CD4-positive, alpha-beta T cell treated with Interleukin-17A for 1 hour (primary cell): ENCODE measurements around the gene LUZP4.
"Not testable (repeated sequence)": the region's sequence is repeated elsewhere in the genome, so short reads cannot be mapped to it uniquely, and the experiment has no call there.

Source experiments
- DNase-seq: peaks from one replicate; pipeline ENCODE4 v3.0.0-alpha.2; 2020

LUZP4 gene

DNA sequence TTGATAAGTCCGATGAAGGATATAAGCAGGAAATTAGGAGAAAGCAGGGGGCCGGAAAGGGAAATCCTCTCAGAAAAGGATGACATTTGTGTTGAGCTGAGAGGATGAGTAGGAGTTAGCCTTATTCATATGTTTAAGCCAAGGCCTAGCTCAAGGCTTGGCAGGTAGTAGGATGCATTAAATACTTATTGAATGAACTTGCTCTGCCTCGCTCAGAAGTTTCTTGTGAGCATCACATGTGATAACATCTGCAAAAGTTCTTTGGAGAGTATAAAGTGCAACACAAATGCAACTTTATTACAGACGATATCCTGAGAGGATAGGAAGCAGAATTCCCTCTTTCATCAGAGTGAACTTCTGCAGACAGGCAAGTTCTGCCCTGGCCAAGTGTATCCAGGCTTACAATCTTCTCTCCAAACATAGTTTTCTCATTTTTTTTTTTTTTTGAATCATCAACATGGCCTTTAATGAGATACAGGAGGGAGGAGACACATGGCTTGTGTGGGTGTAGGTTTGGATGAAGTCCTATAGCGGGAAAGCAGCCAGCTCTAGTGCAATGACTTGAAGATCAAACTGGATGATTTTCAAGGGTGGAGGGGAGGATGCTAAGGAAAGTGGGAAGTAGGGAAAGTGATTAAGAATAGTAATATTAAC is 48.1 kb downstream of the LUZP4 start:
- DNase-seq: no peak

DNA sequence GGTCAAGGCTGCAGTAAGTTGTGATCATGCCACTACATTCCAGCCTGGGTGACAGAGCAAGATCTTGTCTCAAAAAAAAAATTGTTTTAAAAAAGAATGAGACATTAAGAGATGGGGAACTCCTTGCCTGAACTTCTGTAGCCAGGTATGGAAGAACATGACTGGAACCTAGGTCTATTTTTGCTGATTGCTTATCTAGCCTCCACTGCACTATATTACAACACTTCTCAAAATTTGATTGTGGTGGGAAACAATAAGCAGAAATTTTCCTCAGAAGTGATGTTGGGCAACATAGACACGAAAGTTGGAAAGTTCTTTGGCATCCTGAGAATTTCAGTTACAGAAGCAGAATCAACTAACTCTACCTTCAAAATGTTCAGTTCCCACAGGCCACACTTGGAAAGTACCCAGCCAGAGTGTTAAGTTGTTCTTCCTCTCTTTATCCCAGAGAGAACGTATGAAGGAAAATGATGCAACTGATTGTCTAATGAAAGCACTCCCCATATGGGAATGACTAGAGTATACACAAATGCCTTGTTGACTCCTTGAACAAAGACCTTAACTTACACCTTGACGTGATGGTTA is 50.0 kb downstream of the LUZP4 start:
- no peak for DNase-seq

DNA sequence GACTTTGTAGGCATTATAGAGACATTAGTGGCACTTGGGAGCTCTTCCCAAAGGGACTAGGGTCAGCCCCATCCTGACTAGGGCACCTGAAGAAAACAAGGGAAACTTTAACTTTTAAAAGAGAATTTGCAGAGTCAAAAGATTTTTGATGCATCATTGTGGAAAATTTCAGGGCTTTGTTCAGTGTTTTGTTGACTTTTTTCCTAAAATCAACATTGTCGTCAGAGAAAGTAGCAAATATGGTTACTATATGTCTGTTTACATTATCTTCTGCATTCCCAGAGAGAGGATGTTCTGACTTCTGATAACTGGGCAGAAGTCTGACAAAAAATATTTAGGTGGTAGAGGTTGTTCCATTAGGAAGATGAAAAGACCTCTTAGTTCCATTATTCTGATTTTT is 51.9 kb downstream of the LUZP4 start:
- DNase-seq: no peak

DNA sequence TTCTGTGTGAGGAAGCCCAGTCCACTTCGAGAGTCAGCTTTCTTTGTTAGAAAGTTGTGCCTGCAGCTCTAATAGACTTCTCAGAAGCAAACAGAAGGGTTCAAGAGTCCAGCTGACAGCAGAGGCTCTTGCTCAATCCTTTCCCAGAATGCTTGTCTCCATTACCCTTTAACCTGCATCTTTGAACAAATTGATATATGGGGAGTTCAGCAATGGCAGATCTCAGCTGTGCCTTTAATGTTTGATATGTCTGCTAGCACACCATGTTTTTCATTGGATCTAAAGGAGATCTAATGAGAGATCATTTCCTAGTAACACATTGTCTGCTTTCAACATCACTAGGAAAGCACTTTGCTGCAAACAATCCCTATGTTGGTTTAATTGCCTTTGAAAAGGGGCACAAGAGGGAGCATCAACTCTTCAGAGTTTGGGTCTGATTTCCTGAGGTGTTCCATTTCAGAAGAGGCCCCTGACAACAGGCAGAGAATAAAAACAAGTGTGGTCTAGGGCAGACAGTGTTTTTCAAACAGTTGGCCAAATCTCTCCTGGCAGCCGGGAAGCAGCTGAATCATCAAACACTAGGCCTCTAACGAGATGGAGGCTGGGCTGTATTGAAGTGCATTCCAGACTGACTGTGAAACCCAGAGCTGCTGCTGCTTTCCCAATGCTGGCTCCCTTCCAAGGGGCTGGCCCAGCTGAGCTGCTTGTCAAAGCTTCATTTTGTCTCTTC is 55.5 kb downstream of the LUZP4 start:
- no peak for DNase-seq

DNA sequence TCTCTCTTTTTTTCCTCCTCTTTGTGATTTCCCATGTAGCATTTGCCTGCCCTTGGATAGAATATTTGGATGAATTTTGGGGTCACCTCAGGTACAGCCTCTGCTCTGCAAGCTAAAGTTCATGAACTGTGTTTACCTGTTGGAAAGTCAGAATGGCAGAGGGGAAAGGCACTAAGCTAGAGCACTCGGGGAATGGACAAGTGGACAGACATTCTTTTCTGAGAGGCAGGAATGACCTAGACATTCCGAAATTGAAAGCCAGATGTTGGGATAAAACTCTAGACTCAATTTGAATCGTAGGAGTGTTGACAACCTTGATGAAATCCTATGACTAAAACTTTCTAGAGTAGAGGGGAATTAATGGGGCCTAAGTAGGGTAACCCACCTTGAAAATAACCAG is 56.1 kb downstream of the LUZP4 start:
- DNase-seq: no peak

DNA sequence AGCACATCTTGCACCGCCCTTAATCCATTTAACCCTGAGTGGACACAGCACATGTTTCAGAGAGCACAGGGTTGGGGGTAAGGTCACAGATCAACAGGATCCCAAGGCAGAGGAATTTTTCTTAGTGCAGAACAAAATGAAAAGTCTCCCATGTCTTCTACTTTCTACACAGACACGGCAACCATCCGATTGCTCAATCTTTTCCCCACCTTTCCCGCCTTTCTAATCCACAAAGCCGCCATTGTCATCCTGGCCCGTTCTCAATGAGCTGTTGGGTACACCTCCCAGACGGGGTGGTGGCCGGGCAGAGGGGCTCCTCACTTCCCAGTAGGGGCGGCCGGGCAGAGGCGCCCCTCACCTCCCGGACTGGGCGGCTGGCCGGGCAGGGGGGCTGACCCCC is 57.2 kb downstream of the LUZP4 start:
- not testable (repeated sequence) for DNase-seq

DNA sequence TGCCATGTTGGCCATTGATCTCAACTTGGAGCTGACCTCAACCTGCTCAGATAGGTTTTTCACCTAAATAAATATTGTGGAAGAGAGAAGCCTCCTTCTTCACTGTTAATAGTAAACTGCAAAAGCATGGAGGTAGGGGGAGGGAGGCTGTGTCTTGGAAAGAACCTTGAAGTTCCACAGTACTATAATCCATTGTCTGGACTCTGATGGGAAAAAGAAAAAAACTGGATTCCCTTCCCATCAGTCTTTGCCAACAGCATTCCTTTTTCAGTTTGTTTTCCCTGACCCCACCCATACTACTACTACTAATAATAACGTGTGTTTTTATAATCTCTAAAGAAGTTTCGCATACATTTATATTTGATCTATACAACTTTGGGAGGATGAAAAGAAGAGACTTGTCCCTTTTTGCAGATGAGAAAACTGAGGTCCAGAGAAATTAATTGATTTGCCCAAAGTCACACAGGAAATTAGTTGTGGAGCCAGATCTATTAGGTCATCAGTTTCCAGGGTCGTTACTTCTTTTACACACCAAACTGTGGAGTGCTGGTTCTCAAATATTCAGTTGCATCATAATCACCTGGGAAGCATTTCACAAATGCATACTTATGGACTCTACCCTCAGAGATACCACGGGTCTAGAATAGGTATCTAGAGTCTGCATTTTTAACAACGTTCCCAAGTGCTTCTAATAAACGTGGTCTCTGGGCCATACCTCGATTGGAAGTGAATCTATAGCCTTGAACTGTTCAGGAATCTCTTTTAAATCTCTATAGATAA is 59.1 kb downstream of the LUZP4 start:
- no peak for DNase-seq

DNA sequence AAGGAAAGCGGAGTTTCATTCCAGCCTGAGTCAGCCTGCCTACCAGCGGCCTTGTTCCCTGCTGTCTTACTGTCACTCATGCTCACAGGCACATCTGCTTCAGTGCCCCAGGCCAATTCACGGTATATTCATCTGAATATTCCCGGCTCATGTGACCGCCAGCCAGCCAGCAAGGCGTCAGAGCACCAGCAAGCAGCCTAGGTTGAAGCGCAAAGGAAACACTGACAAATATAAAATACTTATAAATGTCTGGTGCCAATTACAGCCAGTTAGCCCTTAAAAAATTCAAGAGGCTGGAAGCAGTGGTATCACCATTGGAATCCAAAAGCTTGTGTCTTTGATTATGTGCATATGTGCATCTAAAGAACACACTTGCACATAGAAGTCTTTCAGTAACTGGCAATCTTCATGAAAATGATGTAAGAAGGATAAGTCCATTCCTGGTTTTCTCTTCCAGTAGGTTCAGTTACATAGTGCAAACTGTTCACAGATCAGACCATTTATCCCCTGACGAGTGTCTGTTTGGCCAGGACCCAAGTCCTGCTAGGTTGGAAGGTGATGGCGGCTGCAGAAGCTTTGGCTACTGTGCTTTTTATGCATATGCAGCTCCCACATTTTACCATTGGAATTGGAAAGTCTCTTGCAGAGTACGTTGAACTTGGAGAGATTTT is 61.3 kb downstream of the LUZP4 start:
- DNase-seq: no peak

DNA sequence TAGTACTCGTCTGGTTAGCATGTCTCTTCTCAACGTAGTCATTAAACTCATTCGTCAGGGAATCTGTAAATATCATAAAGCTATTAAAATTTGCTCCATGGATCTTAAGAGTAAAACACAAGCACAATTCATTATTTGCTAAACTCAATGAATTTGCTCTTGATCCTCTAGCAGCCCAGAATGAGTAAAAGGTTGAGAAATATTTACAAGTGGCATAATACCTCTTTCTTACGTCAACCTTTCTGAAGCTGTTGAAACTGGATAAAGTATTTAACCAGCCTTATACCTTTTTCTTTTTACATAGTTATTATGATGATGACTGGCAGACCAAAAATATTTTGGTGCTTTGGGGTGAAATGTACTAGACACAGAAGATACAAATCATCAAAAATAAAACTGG is 66.9 kb downstream of the LUZP4 start:
- no peak for DNase-seq
